OCI-LY3 (cell line): ENCODE measurements around the gene GALNT14.

Experiments used
- EZH2phosphoT487 ChIP-seq: fragments of 200-600 bp; shearing (Covaris generic); IDR thresholded peaks from 2 replicates; pipeline ENCODE4 v1.6.1; 2018; ENCODE audit warnings: antibody characterized with exemption, mixed run types, low read depth
- TF ChIP-seq, protein P1 (sequence below): fragments of 200-600, 300-600 bp; sonication (generic); IDR thresholded peaks from 2 replicates; pipeline ENCODE4 v1.5.1; 2014; ENCODE audit warnings: antibody characterized with exemption, low read length, low read depth

DNA sequence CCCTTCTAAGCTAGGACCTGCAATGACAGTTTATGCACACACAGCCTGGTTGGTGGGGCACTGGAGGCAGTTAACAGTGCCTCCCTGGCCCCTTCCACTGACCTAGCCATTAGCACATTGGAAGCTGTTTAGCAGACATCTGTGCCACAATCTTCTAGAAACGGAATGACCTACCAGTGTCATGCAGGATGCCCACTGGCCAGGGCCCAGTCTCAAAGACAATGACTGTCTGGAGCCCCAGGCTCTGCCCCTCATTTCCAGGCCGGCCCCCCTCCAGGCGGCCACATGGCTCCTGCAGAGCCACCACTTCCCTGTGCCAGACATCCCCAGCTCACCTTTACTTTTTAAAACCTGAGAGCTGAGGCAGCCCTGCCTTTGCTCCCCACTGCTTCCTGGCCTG, 207.5 kb downstream of the GALNT14 start:
- TF ChIP-seq, protein P1, sequence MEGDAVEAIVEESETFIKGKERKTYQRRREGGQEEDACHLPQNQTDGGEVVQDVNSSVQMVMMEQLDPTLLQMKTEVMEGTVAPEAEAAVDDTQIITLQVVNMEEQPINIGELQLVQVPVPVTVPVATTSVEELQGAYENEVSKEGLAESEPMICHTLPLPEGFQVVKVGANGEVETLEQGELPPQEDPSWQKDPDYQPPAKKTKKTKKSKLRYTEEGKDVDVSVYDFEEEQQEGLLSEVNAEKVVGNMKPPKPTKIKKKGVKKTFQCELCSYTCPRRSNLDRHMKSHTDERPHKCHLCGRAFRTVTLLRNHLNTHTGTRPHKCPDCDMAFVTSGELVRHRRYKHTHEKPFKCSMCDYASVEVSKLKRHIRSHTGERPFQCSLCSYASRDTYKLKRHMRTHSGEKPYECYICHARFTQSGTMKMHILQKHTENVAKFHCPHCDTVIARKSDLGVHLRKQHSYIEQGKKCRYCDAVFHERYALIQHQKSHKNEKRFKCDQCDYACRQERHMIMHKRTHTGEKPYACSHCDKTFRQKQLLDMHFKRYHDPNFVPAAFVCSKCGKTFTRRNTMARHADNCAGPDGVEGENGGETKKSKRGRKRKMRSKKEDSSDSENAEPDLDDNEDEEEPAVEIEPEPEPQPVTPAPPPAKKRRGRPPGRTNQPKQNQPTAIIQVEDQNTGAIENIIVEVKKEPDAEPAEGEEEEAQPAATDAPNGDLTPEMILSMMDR: no peak
- TF ChIP-seq EZH2phosphoT487: no peak
